ENCODE results near the gene TENT4A.

Gene TENT4A

GRCh38 chr5:6761333-6761732, 48.1 kb downstream of the TENT4A start:
- DNase-seq (ENCODE audit: low spot score) = no peak
- TF ChIP-seq, protein P1, sequence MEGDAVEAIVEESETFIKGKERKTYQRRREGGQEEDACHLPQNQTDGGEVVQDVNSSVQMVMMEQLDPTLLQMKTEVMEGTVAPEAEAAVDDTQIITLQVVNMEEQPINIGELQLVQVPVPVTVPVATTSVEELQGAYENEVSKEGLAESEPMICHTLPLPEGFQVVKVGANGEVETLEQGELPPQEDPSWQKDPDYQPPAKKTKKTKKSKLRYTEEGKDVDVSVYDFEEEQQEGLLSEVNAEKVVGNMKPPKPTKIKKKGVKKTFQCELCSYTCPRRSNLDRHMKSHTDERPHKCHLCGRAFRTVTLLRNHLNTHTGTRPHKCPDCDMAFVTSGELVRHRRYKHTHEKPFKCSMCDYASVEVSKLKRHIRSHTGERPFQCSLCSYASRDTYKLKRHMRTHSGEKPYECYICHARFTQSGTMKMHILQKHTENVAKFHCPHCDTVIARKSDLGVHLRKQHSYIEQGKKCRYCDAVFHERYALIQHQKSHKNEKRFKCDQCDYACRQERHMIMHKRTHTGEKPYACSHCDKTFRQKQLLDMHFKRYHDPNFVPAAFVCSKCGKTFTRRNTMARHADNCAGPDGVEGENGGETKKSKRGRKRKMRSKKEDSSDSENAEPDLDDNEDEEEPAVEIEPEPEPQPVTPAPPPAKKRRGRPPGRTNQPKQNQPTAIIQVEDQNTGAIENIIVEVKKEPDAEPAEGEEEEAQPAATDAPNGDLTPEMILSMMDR (IDR thresholded peaks at IDR 0.05; ENCODE audit: extremely low read depth, missing control alignments) = no peak

DNA sequence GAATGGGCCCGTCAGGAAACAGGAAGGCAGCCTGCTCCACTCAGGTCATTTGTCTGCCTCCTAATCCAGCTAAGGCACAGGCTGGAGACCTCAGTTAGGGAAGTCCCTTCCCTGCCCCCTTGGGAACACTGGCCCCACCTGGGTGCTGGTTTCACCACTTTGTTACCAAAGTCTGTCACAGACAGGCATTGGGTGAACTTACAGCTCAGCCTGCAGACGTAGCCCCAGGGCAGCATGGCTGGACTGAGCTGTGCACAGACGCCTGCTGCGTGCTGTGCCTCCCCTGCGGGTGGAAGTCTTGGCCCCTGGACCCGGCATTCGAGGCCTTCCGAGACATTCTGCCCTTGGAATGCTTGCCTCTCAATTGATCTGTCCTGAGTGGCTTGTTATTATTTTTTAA, 48.9 kb downstream of the TENT4A start:
- TF ChIP-seq, protein P1 (IDR thresholded peaks at IDR 0.05; ENCODE audit: extremely low read depth, missing control alignments) = no peak

GRCh38 chr5:6762697-6763096, 49.5 kb downstream of the TENT4A start:
- no peak for DNase-seq (ENCODE audit: low spot score)
- TF ChIP-seq, protein P1 (IDR thresholded peaks at IDR 0.05; ENCODE audit: extremely low read depth, missing control alignments) = no peak

More for the DNA sequence above, 48.9 kb downstream of the TENT4A start:
- DNase-seq (ENCODE audit: low spot score) = no peak

GRCh38 chr5:6763191-6763590, 50.0 kb downstream of the TENT4A start:
- TF ChIP-seq, protein P1 (IDR thresholded peaks at IDR 0.05; ENCODE audit: extremely low read depth, missing control alignments) = no peak
- DNase-seq (ENCODE audit: low spot score) = no peak

DNA sequence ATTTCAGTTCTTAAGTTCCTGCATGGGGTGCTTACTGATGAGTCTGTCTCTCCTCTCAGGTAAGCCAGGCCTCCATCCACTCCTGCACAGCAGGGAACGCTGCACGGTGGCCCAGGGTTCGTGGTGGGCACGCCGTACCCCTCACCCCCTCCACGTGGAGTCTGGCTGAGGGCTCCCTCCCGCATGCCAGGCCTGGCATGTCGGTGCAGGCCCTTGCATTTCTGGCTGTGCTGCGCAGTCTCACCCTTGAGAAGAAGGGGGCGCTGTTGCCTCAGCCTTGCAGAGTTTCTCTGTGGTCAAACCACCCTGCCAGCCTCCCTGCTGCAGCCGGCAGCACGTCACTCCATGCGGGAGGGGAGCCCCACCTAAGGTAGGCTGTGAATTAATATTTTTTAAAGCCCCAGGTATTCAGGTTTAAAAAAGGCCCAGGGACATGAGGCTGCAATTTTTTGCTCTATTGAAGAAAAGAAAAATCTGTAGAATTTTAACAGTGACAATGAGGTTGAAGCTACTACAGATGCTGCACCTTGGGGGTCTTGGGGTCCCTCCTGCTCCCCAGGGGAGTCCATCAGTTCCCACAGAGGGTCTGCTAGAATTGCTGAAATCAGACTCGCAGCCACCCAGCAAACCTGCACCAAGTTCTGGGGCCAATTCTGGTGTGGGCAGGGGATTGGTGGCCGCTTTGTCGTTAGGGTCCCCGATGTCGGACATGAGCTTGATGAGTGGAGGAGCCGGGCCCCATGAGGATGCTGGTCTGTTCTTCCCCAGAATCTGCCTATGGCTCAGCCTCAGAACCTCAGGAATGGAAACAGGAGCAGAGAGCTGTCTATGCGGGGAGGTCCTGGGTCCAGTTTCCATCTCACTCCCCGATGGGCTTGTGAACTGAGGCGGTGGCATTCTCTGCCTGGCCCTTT, 52.6 kb downstream of the TENT4A start:
- peak; percentile 84 for DNase-seq (ENCODE audit: low spot score)
- TF ChIP-seq, protein P1 (IDR thresholded peaks at IDR 0.05; ENCODE audit: extremely low read depth, missing control alignments) = peak; percentile 77

- no peak for DNase-seq (ENCODE audit: low spot score)
- TF ChIP-seq, protein P1 (IDR thresholded peaks at IDR 0.05; ENCODE audit: extremely low read depth, missing control alignments) = no peak
Observed at GRCh38 chr5:6766604-6767093, 53.4 kb downstream of the TENT4A start.

DNA sequence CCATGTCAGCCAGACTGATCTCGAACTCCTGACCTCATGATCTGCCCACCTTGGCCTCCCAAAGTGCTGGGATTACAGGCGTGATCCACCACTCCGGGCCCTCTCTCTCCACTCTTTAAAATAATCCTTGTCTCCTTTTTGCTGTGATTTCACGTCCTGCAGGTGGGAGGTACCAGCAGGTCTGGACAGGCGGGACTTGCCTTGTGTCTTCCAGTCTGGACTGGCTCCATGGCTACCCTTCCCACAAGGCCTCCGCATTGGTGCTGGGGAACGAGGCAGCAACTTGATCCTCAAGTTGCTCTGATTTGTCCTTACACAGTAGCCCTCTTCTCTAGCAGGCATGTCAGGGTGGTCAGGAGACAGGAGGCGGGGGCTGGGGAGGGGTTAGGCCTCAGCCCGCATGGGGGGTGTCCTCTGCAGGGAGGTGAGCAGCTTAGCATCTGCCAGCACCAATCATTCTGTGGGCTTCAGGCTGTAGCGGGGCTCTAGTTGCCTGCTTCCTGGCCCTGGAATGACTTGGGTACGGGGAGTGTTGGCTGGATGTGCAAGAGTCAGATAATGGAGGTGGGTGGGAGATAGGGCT, 54.3 kb downstream of the TENT4A start:
- no peak for DNase-seq (ENCODE audit: low spot score)
- TF ChIP-seq, protein P1 (IDR thresholded peaks at IDR 0.05; ENCODE audit: extremely low read depth, missing control alignments) = no peak
